DLD1 (cell line): ENCODE measurements around the gene AMMECR1.
"Not testable (repeated sequence)": the region's sequence is repeated elsewhere in the genome, so short reads cannot be mapped to it uniquely, and the experiment has no call there.

Experiments
- in situ Hi-C: cut with HindIII; loops from 2 replicates; pipeline ENCODE4 v1.10.0; 2017; ENCODE audit warnings: low sequenced_read_pairs

AMMECR1 gene

DNA sequence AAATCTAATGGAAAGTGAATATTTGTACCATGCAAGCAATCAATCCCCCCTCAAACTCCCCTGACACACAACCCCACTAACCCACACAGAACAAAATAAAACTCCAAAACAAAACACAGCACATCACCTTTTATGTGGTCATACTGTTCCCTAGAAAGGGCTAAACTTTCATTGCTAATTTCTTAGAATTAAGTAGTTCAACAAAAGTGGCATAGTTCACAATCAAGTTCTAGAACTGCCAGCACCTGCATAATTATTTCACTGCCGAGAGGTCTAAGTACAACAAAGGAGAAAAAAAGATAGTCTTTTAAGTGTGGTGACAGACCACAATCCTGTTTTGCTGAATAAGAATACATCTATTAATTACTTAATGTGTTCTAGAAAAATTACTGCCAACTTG is 58.8 kb downstream of the AMMECR1 start:
- in situ Hi-C loops: no loop called here

DNA sequence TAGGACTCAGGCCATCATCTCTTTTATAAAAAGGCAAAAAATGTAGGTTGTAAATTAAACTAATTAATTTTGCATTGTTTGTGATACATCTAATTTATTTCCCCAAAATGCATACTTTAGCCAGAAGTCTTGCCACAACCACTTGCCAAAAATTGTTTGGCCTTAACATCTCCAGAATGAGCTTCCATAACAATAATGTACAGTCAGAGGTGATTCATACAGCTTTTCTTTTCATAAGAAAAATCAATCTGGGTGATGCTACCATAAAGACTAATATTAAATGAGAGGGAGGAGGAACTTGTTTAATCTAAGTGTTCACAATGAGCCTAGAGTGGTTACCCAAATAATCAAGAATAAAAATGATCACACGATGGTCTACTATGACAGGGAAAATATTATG is 59.3 kb downstream of the AMMECR1 start:
- in situ Hi-C loops: no loop called here

DNA sequence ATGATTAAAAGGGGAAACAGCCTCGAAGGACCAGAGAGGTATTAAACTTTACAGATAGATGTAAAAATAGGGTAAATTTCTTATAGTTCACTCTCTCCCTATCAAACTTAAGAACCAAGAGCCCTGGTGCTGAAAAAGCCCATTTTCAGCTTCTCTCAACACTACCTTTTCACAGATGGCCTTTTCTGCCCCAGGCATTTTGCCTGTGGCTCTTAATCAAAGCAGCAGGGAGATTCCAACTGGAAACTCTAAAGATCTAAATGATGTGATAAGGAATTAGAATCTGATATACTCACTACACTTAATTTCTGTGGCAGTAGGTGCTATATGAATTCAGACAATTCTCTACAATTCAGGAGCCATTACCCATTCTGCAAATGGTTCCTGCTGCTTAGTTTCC is 60.0 kb downstream of the AMMECR1 start:
- in situ Hi-C loops: no loop called here

DNA sequence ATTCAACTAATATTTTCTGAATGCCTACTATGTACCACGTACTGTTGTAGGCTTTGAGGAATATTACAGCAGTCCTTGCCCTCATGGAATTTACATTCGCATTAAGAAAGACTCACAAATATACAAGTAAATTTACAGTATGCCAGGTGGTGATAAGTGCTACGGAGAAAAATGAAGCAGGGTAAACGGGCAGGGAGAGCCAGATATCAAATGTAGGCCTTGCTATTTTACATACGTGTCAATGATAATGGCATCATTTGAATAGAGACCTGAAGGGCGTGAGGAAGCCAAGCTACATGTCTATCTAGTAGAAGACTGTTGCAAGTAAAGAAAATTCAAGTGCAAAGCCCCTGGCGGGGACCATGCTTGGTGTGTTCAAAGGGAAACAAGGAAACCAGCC is 65.2 kb downstream of the AMMECR1 start:
- in situ Hi-C loops: no loop called here

DNA sequence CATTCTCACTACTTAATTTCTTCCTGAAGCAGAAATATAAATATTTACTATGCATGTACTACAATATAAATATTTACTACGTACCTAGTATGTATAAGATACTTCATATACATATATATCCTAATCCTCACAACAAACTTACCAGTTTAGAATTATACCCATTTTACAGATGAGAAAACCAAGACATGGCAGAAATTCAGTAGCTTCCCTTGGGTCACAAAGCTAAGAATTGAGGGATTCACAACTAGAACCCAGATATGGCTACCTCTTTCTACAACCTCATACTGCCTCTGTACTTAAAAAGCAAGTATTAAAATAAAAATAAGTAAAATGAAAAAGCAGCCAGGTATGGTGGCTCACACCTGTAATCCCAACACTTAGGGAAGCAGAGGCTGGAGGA is 65.9 kb downstream of the AMMECR1 start:
- in situ Hi-C loops: no loop called here

DNA sequence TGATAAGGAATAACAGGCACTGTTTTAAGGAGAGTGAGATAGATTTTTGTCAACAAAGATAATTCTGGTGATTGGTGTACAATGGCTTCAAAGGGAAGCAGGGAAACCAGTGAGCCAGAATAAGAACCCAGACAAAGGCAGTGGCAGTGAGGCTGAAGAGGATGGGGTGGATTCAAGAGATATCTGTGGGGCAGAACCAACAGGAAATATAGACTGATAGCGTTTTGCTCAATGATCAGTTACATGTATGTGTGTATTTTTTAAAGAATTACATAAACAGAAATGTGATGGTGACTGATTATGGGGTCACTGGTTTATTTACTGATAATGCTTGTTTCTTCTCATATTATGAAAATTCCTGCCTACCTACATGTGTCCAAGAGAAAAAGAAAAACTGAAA is 66.4 kb downstream of the AMMECR1 start:
- in situ Hi-C loops: no loop called here

DNA sequence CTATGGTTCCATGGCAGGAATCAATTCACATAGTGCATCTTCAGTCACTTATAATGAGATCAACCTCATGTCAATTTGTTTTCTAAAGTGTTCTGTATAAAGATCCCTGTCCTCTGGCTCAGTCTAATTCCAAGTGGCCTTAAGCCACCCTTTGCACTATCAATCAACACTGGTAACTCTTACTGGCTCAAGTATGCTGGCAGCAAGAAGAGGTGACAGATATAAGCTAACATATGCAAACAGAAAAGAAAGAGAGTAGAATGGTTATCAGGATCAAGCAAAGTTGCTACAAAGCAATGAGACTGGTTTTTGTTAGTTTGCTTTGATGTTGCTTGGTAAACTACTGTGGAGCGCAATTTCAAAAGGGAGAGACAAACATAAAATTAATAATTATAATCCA is 67.0 kb downstream of the AMMECR1 start:
- in situ Hi-C loops: no loop called here

DNA sequence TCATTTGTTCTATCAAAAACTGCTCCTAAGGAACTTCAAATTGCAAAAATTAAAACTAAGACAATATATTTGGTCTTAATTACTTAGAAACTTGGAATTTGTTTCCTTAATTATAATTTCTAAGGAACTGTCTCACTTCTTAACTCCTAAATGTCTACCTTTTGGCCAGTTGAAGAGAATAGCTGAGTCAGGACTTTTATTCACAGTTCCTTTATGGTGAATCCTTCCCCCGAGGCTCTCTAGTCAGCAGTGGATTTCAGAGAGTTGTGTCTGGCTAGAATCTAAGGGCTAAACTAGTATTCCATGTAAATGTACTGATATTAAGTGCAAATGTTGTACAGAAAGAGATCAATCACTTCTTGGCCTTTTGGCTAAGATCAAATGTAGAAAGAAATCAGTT is 69.3 kb downstream of the AMMECR1 start:
- in situ Hi-C loops: no loop called here

DNA sequence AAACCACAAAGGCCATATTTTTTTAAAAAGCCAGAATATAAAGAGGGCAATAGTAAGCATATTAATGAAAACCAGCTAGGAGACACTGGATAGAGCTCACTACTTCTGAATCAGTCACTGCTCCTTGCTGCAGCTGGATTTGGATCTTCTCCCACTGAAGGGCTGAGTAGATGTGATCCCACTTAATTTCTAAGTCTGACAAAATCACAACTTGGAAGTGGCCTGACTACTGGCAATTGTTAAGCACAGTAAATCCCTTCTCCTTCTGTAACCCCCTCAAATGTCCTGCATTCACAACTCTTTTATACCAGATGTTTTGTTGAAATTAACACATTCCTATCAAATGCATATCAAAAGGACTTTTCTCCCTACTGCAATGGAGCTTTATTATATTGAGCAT is 72.9 kb downstream of the AMMECR1 start:
- in situ Hi-C loops: no loop called here

DNA sequence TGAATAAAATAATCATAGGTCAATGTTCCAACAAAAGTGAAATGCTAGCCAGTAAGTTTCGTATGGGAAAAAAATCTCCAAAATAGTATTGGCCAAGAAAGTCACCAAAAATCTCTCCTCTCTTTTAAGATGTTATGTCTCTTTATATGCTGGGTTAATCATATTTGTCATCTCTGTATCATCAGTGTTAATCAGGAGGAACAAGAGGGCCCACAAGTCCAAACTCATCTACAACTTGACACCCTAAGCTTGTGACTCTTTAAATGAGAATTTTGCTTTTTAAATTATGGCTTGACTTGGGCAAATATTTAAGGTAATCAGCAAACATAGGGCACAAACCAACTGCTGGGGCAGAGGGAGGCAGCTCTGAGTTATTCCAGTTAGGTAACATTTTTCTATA is 75.5 kb downstream of the AMMECR1 start:
- in situ Hi-C loops: no loop called here

DNA sequence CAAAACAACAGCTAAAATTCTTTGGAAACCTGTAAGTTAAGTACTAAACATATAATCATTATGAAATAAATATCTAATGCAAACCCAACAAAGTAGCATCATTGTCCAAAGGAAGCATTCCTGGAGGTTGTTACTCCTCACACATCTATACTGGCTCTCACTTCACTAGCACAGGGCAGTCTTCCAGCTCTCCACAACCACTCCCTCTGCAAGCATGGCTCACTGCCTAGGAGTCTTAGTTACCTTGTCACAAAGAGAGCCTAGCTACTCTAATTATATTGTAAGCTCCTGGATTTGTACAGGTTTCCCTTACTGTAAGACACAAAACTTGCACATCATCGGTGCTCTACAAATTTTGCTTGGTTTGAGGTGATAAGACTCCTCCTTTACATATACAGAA is 76.1 kb downstream of the AMMECR1 start:
- in situ Hi-C loops: no loop called here

DNA sequence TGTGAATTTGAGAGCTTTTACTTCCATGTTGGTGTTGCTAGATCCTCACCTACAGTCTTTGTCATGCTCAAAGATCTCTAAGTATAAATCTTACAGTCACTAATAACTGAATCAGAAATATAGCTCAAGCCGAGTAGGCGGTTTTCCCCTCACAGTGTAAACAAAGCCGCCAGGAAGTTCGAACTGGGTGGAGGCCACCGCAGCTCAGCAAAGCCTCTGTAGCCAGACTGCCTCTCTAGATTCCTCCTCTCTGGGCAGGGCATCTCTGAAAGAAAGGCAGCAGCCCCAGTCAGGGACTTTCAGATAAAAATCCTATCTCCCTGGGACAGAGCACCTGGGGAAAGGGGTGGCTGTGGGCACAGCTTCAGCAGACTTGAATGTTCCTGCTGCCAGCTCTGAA is 79.6 kb downstream of the AMMECR1 start:
- in situ Hi-C loops: not testable (repeated sequence)

DNA sequence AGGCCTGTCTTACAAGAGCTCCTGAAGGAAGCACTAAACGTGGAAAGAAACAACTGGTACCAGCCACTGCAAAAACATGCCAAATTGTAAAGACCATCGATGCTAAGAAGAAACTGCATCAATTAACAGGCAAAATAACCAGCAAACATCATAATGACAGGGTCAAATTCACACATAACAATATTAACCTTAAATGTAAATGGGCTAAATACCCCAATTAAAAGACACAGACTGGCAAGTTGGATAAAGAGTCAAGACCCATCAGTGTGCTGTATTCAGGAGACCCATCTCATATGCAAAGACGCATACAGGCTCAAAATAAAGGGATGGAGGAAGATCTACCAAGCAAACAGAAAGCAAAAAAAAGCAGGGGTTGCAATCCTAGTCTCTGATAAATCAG is 86.4 kb downstream of the AMMECR1 start:
- in situ Hi-C loops: not testable (repeated sequence)

DNA sequence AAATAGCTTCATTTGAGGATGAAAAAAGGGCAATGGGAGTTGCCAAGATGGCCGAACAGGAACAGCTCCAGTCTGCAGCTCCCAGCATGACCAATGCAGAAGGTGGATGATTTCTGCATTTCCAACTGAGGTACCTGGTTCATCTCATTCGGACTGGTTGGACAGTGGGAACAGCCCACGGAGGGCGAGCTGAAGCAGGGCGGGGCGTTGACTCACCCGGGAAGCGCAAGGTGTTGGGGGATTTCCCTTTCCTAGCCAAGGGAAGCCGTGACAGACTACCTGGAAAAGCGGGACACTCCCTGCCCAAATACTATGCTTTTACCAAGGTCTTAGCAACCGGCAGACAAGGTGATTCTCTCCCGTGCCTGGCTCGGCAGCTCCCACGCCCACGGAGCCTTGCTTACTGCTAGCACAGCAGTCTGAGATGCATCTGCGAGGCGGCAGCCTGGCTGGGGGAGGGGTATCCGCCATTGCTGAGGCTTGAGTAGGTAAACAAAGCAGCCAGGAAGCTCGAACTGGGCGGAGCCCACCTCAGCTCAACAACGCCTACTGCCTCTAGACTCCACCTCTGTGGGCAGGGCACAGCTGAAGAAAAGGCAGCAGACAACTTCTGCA is 88.3 kb downstream of the AMMECR1 start:
- in situ Hi-C loops: not testable (repeated sequence)

DNA sequence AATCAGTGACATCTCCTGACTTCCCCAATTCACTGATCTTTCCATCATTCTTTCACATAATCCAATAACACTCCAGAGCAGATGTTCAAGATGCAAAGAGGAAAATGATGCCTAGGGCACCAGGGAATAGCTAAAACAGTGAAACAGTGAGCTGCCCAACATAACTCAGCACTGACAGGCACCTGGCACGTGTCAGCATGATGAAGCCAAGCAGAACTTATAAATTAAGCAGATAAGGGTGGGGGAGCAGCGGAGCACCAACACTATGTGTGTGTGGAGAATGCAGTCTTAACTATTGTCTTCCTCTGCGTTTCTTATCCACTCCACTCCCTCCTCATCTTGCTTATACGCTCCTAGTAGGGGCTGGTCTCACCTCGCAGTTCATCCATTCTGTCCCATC is 89.4 kb downstream of the AMMECR1 start:
- in situ Hi-C loops: no loop called here

DNA sequence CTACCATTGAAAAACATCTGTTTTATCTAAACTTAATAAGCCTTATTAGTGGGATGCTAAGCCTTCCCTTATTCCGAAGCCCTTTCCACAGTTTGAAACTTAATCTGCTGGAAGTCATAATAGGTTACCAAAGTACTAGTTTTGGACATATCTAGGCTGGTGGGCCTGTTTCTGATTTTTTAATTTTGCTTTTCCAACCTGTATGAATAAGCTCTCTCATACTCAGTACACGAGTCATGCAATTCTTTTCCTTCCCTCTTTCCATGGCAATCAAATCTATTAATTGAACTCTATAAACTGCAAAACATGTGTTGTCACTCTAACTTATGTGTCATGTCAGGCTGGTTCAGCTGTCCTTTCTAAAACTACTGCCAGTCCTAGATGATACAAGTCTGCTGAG is 91.0 kb downstream of the AMMECR1 start:
- in situ Hi-C loops: no loop called here

DNA sequence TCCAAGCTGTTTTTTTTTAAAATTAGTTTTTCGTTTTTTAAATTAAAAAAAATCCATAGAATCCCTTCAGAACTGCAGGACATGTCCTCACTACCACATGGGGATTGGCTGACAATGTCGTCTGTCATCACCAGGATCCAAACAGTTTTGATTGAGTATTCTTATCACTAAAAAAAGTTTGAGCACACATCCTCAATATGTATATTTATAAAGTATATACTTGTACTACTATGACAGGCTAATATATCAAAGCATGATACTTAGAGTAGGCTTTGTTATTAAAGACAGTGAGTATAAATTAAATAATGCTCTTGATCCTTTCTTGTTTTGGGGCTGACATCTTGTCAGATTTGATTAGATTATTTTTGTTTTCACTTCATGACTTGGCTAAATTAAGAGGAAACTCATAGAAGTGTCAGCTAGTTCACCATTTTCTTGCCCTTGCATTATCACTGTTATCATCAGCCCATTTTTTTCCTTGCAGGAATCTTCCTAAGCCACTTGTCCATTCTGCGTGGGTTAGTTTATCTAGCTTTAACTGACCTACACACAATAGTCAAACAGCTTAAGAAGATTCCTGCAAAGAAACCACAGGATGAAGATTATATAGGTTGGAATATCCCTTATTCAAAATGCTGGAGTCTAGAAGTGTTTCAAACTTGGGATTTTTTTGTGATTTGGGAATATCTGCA is 92.8 kb downstream of the AMMECR1 start:
- in situ Hi-C loops: no loop called here

DNA sequence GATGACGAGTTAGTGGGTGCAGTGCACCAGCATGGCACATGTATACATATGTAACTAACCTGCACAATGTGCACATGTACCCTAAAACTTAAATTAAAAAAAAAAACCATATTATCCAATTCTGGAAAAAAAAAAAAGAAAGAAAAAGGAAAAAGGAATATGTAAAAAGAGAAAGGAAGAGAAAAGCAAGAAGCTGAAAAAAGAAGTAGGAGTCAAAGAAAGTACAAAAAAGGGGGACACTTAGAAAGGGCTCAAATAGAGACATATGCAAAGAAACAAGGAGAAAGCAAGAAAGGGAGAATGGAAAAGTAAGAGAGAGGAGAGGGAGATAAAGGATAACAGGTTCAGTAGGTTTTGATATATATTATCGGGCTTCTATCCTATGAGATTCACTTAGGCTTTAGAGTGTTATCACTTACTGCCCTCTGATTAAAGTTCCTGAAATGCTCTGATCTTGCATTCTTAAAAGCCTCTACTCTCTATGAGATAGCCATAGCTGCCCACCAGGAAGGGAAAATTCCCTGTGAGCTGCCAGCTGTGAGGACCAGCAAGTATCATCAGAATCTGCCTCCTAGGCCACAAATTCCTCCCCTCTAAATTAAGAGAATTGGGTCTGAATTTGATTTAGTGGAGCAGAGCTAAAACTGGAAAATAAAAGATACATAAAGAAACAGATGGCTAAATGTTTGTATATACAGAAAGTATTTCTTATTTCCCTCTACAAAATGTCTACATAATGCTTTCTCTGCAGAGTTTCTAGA is 95.2 kb downstream of the AMMECR1 start:
- in situ Hi-C loops: no loop called here

DNA sequence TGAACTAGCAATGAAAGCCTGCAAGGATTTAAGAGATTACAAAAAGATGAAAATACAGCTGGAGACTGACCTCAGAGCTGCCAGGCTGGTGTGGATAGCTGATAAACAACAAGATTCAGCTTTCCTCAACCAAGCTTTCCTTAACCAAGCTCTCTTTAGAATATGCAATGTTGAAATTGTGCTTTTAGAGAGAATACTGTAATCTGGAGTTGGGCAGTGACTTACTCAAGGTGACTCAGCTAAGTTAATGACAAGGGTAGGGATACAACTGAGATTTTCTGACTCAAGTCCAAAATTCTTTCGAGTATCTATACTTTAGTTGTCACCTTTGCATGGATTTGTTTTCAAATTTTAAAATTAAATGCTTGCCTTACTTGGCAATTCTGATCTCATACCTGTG is 98.0 kb downstream of the AMMECR1 start:
- in situ Hi-C loops: no loop called here

DNA sequence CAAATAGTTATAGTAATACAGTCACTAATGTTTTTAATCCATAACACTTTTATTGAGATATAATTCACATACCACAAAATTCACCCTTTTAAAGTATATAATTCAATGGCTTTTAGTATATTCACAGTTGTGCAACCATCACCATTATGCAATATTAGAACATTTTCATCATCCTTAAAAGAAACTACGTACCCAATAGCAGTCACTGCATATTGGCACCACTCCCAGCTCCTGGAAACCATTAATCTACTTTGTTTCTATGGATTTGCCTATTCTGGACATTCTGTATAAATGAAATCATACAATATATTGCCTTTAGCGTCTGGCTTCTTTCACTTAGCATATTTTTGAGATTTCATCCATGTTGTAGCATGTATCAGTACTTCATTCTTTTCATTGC is 99.3 kb downstream of the AMMECR1 start:
- in situ Hi-C loops: no loop called here

DNA sequence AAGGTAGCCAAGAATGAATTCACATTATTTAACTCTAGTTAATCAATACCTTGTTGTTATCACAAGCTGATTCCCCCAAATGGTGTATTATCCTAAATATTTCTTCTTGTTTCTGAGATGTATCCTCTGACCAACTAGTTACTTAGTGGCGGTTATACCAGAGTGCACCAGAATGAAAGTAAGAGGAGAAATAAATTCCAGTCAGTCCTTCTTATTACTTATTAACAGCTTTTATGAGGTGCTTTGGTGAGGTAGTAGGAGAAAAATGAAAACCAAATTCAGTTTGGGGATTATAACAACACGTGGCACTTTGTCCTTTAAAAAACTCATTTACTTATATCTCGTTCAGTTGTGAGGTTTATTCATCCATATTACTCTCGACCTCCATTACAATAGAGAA is 101.9 kb downstream of the AMMECR1 start:
- in situ Hi-C loops: no loop called here

DNA sequence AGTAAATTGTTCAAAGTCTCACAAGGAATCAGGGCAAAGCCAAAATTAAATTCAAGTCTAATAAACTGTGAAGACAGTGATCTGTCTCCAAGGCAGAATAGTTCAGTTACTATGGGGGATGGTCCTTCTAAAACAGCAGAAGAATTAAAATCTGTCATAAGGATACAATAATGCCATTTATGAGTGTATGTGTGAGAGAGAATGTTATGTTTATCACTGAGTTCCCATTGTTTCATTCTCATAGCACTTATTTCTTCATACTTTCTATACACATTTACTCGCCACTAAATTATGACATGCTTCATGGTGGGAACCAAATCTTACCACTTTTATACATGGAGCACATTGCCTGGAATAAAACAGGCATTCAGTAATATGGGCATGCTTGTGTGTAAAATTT is 102.5 kb downstream of the AMMECR1 start:
- in situ Hi-C loops: no loop called here
